D721Med (cell line): ENCODE results near the gene RRAS.
"Not testable (repeated sequence)": the region's sequence is repeated elsewhere in the genome, so short reads cannot be mapped to it uniquely, and the experiment has no call there.

Source experiments
- DNase-seq: peaks from one replicate; pipeline ENCODE4 v3.0.0; 2011; ENCODE audit warnings: low spot score; ENCODE audit not compliant: insufficient read length
- FAIRE-seq: peaks from 2 replicates; lab custom pipeline; 2011; peaks lifted over from hg19 to GRCh38; lab: Jason Lieb, UNC
- CTCF ChIP-seq: IDR thresholded peaks from 2 replicates; pipeline ENCODE4 v1.5.1; 2012; ENCODE audit warnings: mild to moderate bottlenecking, control low read depth; ENCODE audit not compliant: insufficient read depth; ENCODE audit errors: missing control alignments

The RRAS gene

GRCh38 chr19:49624967-49625910, 14.7 kb downstream of the RRAS start:
- DNase-seq (no peak), FAIRE-seq (no peak)
- TF ChIP-seq CTCF, result no peak

DNA sequence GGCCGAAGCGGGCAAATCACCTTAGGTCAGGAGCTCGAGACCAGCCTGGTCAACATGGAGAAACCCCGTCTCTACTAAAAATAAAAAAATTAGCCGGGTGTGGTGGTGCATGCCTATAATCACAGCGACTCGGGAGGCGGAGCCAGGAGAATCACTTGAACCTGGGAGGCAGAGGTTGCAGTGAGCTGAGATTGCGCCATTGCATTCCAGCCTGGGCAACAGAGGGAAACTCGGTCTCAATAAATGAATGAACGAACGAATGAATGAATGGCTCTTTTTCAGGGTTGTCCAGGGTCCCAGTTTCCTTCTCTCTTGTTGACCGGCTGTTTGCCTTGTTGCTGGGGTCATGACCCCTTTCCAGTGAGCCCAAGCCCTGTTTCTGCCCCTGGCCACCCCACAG, 22.1 kb downstream of the RRAS start:
- not testable (repeated sequence) for FAIRE-seq

GRCh38 chr19:49616945-49617344, 23.0 kb downstream of the RRAS start:
- TF ChIP-seq CTCF, result no peak
- no peak for DNase-seq
- no peak for FAIRE-seq

More for the DNA sequence above, 22.1 kb downstream of the RRAS start:
- not testable (repeated sequence) for DNase-seq

DNA sequence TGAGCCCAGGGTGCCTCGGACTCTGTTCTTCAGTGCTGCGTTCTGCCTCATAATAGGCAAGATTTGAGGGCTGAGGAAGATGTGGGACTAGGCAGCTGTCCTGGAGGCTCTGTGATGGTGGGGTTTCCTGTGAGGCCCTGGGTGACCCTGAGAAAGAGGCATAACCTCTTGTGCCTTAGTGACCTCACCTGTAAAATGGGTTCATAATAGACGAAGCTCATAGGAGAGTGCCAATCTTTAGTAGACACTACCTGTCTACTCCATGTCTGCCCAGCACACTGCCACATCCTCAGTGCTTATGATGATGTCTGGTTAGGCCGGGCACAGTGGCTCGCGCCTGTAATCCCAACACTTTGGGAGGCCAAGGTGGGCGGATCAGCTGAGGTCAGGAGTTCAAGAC, 23.4 kb downstream of the RRAS start:
- no peak for TF ChIP-seq CTCF
- FAIRE-seq (no peak), DNase-seq (no peak)

DNA sequence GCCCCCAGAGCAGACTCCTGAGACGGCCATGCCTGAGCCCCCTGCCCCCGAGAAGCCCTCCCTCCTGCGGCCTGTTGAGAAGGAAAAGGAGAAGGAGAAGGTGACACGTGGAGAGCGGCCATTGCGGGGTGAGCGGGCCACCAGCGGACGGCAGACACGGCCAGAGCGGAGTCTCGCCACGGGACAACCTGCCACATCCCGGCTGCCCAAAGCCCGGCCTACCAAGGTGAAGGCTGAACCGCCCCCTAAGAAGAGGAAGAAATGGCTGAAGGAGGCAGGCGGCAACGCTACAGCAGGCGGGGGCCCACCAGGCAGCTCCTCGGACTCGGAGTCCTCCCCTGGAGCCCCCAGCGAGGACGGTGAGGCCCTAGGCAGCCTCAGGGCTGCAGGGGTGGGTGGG, 24.1 kb downstream of the RRAS start:
- no peak for DNase-seq
- no peak for FAIRE-seq
- TF ChIP-seq CTCF, result no peak

DNA sequence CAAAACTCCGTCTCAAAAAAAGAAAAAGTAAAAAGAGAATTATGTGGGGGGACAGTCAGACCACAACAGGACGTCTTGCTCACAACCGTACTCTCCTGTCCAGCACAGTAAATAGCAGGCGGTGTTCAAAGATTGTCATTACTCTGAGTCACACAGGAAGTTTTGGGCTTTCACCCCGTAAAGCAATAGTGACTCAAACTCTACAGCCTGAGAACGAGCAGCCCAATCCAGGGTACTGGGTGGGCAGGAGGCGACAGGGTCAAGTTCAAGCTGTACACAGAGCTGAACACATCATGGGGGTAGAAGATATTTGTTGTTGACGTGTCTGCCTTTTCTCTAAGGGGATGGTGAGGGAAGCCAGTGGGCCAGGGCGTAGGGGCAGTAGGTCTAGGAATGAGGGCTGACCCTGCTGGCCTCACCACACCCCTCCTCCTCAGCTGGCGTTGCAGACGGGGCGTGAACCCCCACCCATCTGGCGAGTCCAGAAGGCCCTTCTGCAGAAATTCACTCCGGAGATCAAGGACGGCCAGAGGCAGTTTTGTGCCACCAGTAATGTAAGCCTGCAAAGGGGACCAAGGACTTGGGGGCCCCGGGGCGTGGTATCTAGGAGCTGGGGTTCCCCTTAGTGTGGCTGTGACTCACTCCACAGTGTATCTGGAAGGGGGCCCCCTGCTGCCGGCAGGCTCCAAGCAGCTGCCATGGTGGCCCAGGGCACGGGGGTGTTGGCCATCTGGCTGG, 25.7 kb downstream of the RRAS start:
- TF ChIP-seq CTCF, result no peak
- FAIRE-seq, result no peak
- no peak for DNase-seq

GRCh38 chr19:49613374-49613773, 26.6 kb downstream of the RRAS start:
- no peak for FAIRE-seq
- no peak for TF ChIP-seq CTCF
- DNase-seq, result no peak
